Fibroblast of lung (primary cell): Measurements from ENCODE around the gene AMIGO1.

ENCODE experiments used
- EZH2 ChIP-seq: IDR thresholded peaks from 2 replicates; pipeline ENCODE4 v1.5.1; 2012; ENCODE audit warnings: low read length, control low read depth, mild to moderate bottlenecking; ENCODE audit errors: missing control alignments
- TF ChIP-seq, protein P1 (sequence below), 2 donors: IDR thresholded peaks in 1 of 2; conservative IDR thresholded peaks in 1 of 2; 1 replicate in 1 of 2; 2 replicates in 1 of 2; pipeline ENCODE4 v1.5.1; 2011 to 2012; ENCODE audit warnings: low read length in 2 of 2, control low read depth in 1 of 2, inconsistent platforms in 1 of 2, low read depth in 1 of 2, mild to moderate bottlenecking in 1 of 2

DNA sequence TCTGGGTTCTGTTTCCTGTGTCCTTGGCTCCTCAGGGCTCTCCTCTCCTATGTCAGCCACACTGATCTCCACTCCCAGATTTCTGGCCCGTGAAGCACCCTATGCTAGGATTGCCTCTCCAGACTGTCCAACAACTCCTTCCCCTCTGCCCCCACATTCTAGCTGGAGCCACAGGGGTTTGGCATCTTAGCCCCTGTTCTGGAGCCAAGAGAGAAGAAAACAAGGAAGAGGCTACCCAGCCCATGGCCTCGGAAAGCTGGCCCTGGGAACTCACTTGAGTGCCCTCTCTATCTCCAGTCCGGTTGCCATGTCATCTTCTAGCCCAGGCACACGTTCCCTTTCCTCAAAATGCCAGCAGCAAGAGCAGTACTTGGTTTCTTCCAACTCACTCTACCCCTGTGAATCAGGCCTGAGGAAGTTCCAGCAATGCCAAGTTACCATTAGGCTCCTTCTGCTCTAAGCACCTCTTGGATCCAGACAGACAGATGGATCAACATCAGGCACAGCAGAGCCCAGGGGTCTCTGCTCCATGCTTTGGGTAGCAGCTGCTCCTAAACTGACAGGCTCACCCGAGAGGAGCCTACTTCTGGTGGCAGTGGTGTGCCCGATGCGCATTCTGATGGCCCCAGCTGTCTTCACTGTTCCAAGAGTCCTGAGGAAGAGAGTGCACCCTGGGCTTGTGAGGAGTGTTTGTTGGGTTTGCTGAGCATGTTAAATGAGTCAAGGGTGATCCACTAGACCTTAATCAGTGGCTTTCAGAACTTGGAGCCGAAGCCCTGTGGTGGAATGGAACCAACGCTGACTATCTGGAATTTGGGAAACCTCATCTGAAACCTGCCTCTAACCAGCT lies 18.5 kb upstream of the AMIGO1 start:
- TF ChIP-seq EZH2, result no peak
- TF ChIP-seq, protein P1, sequence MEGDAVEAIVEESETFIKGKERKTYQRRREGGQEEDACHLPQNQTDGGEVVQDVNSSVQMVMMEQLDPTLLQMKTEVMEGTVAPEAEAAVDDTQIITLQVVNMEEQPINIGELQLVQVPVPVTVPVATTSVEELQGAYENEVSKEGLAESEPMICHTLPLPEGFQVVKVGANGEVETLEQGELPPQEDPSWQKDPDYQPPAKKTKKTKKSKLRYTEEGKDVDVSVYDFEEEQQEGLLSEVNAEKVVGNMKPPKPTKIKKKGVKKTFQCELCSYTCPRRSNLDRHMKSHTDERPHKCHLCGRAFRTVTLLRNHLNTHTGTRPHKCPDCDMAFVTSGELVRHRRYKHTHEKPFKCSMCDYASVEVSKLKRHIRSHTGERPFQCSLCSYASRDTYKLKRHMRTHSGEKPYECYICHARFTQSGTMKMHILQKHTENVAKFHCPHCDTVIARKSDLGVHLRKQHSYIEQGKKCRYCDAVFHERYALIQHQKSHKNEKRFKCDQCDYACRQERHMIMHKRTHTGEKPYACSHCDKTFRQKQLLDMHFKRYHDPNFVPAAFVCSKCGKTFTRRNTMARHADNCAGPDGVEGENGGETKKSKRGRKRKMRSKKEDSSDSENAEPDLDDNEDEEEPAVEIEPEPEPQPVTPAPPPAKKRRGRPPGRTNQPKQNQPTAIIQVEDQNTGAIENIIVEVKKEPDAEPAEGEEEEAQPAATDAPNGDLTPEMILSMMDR (conservative IDR thresholded peaks at IDR 0.05 in 1 of 2, IDR thresholded peaks at IDR 0.05 in 1 of 2; ENCODE audit: low read depth in 1 of 2, low read length in 2 of 2), result no peak
